ENCODE measurements around the gene VWF.
"Not testable (repeated sequence)": the region's sequence is repeated elsewhere in the genome, so short reads cannot be mapped to it uniquely, and the experiment has no call there.

VWF gene

GRCh38 chr12:6029401-6029800 lies 95.1 kb downstream of the VWF start:
- no peak for TF ChIP-seq Cebpa-rat (IDR thresholded peaks at IDR 0.05)
- H3K9me3 ChIP-seq = peaks cover 6% of the 10 kb centered on the region; the same call in 1 of the 2 replicates
- no peak overlapping the region for H3K9ac ChIP-seq
- H3K4me3 ChIP-seq = no peak overlapping the region
- H3K27me3 ChIP-seq = no peaks in the 10 kb centered on the region
- H3K27ac ChIP-seq = no peak overlapping the region
- H3K4me1 ChIP-seq = no peaks in the 10 kb centered on the region
- H3K36me3 ChIP-seq = no peaks in the 10 kb centered on the region
- H4K20me1 ChIP-seq = no peaks in the 10 kb centered on the region
- H3K4me2 ChIP-seq = no peak overlapping the region

GRCh38 chr12:6026998-6027397 lies 97.5 kb downstream of the VWF start:
- no peak overlapping the region for H3K9ac ChIP-seq
- H3K27ac ChIP-seq = no peak overlapping the region
- no peaks in the 10 kb centered on the region for H4K20me1 ChIP-seq
- no peak for TF ChIP-seq Cebpa-rat (IDR thresholded peaks at IDR 0.05)
- no peaks in the 10 kb centered on the region for H3K36me3 ChIP-seq
- H3K27me3 ChIP-seq = no peaks in the 10 kb centered on the region
- H3K4me2 ChIP-seq = no peak overlapping the region
- H3K4me1 ChIP-seq = peaks cover 2% of the 10 kb centered on the region
- H3K4me3 ChIP-seq = no peak overlapping the region
- peaks cover 6% of the 10 kb centered on the region; the same call in 1 of the 2 replicates for H3K9me3 ChIP-seq

GRCh38 chr12:6025703-6026298 lies 98.7 kb downstream of the VWF start:
- H3K4me3 ChIP-seq, H3K9me3 ChIP-seq, H3K36me3 ChIP-seq, H3K9ac ChIP-seq, H4K20me1 ChIP-seq, H3K27me3 ChIP-seq, H3K4me2 ChIP-seq, H3K27ac ChIP-seq: not testable (repeated sequence)
- H3K4me1 ChIP-seq = peaks cover 14% of the 10 kb centered on the region

- not testable (repeated sequence) for H3K27me3 ChIP-seq, H3K9ac ChIP-seq, H3K9me3 ChIP-seq, H4K20me1 ChIP-seq, H3K36me3 ChIP-seq, H3K4me3 ChIP-seq, H3K4me2 ChIP-seq, H3K27ac ChIP-seq
- peaks cover 21% of the 10 kb centered on the region for H3K4me1 ChIP-seq
Measured at GRCh38 chr12:6024066-6024465, 100.4 kb downstream of the VWF start.

- H3K27ac ChIP-seq = no peak overlapping the region
Measured at GRCh38 chr12:6020930-6021329, 103.5 kb downstream of the VWF start.

GRCh38 chr12:6020511-6020910 lies 104.0 kb downstream of the VWF start:
- H3K4me1 ChIP-seq = peaks cover 21% of the 10 kb centered on the region
- H4K20me1 ChIP-seq, H3K36me3 ChIP-seq, H3K9me3 ChIP-seq, H3K27ac ChIP-seq, H3K9ac ChIP-seq, H3K4me3 ChIP-seq, H3K27me3 ChIP-seq: not testable (repeated sequence)
- peak overlapping the region; percentile 75 for H3K4me2 ChIP-seq

More at GRCh38 chr12:6020930-6021329, 103.5 kb downstream of the VWF start:
- no peaks in the 10 kb centered on the region for H3K27me3 ChIP-seq
- no peaks in the 10 kb centered on the region for H4K20me1 ChIP-seq
- peak overlapping the region; percentile 75 for H3K4me2 ChIP-seq
- no peaks in the 10 kb centered on the region for H3K36me3 ChIP-seq
- H3K9ac ChIP-seq = no peak overlapping the region; the same call in 1 of the 2 replicates
- no peak for TF ChIP-seq Cebpa-rat (IDR thresholded peaks at IDR 0.05)
- peaks cover 21% of the 10 kb centered on the region for H3K4me1 ChIP-seq
- no peak overlapping the region for H3K4me3 ChIP-seq
- no peaks in the 10 kb centered on the region for H3K9me3 ChIP-seq

- H3K36me3 ChIP-seq, H4K20me1 ChIP-seq, H3K4me3 ChIP-seq, H3K4me2 ChIP-seq, H3K27me3 ChIP-seq, H3K9ac ChIP-seq, H3K9me3 ChIP-seq, H3K27ac ChIP-seq: not testable (repeated sequence)
- H3K4me1 ChIP-seq = peaks cover 21% of the 10 kb centered on the region
Measured at GRCh38 chr12:6019256-6019655, 105.2 kb downstream of the VWF start.

GRCh38 chr12:6018265-6018664 lies 106.2 kb downstream of the VWF start:
- TF ChIP-seq Cebpa-rat (IDR thresholded peaks at IDR 0.05) = no peak
- Histone ChIP-seq H3K9me3 (no peaks in the 10 kb centered on the region), H3K4me2 (no peak overlapping the region)

GRCh38 chr12:6016756-6017155 lies 107.7 kb downstream of the VWF start:
- Histone ChIP-seq H3K4me1 (peaks cover 17% of the 10 kb centered on the region), H3K4me2 (no peak overlapping the region), H3K9me3 (no peaks in the 10 kb centered on the region), H3K27ac (no peak overlapping the region), H4K20me1 (no peaks in the 10 kb centered on the region), H3K4me3 (no peak overlapping the region), H3K27me3 (no peaks in the 10 kb centered on the region), H3K9ac (no peak overlapping the region), H3K36me3 (no peaks in the 10 kb centered on the region)
- no peak for TF ChIP-seq Cebpa-rat (IDR thresholded peaks at IDR 0.05)

More at GRCh38 chr12:6018265-6018664, 106.2 kb downstream of the VWF start:
- Histone ChIP-seq H3K27ac (no peak overlapping the region), H4K20me1 (no peaks in the 10 kb centered on the region), H3K9ac (no peak overlapping the region), H3K27me3 (no peaks in the 10 kb centered on the region), H3K36me3 (no peaks in the 10 kb centered on the region), H3K4me3 (no peak overlapping the region), H3K4me1 (peaks cover 21% of the 10 kb centered on the region)

- not testable (repeated sequence) for H3K36me3 ChIP-seq, H3K4me3 ChIP-seq, H3K27me3 ChIP-seq, H3K4me2 ChIP-seq, H3K4me1 ChIP-seq, H3K9me3 ChIP-seq, H4K20me1 ChIP-seq, H3K27ac ChIP-seq, H3K9ac ChIP-seq
Measured at GRCh38 chr12:6016004-6016403, 108.5 kb downstream of the VWF start.

GRCh38 chr12:6015271-6015670 lies 109.2 kb downstream of the VWF start:
- not testable (repeated sequence) for H3K4me2 ChIP-seq, H4K20me1 ChIP-seq, H3K27ac ChIP-seq, H3K9ac ChIP-seq, H3K4me1 ChIP-seq, H3K36me3 ChIP-seq, H3K4me3 ChIP-seq, H3K27me3 ChIP-seq, H3K9me3 ChIP-seq
